Mesodermal cell (in vitro differentiated cells): ENCODE data around the gene TMEM232. TPM values are rescaled to one million over a fixed set of nuclear protein-coding genes. Genes with fewer than 3 reads are reported as not detected.

Source experiments
- H3K27ac ChIP-seq: 2 replicates; pipeline ENCODE4 v1.7.0; 2013; ENCODE audit warnings: mild to moderate bottlenecking, low read depth, low read length, moderate library complexity; ENCODE audit not compliant: severe bottlenecking
- H3K36me3 ChIP-seq: 2 replicates; pipeline ENCODE4 v1.7.1; 2013; ENCODE audit warnings: mild to moderate bottlenecking, low read length, moderate library complexity; ENCODE audit not compliant: control insufficient read depth, insufficient read depth
- H3K4me1 ChIP-seq: one replicate; pipeline ENCODE4 v1.7.1; 2013; ENCODE audit warnings: mild to moderate bottlenecking, low read length; ENCODE audit not compliant: insufficient read depth, control insufficient read depth, poor library complexity, severe bottlenecking
- H3K4me3 ChIP-seq: 2 replicates; pipeline ENCODE4 v1.7.0; 2013; ENCODE audit warnings: low read length, control low read depth, mild to moderate bottlenecking; ENCODE audit not compliant: insufficient read depth, poor library complexity, severe bottlenecking; ENCODE audit errors: extremely low read depth
- H3K9me3 ChIP-seq: 2 replicates; pipeline ENCODE4 v1.7.1; 2013; ENCODE audit warnings: mild to moderate bottlenecking, low read length, moderate library complexity; ENCODE audit not compliant: control insufficient read depth
- WGBS, 2 experiments: methylation state at CpG; one replicate each; pipeline ENCODE4 v1.1.5; 2013; ENCODE audit warnings: missing lambda C conversion rate in 2 of 2; ENCODE audit not compliant: insufficient coverage in 2 of 2; 5-methylcytosine and 5-hydroxymethylcytosine counted together
- polyA plus RNA-seq, 2 experiments: library from polyadenylated mRNA; stranded (reverse); fragments of 50-300 nt; gene quantifications; one replicate each; pipeline ENCODE4 v1.2.3, GENCODE V29; 2013

TMEM232 gene
- 0.44 TPM for polyA plus RNA-seq (2013, experiment 1 of 2)
- polyA plus RNA-seq (2013, experiment 2 of 2) = 1.2 TPM

GRCh38 chr5:110726249-110727024 is at the start of gene TMEM232:
TSS of gene TMEM232 (minus strand) at chr5:110726671. CDS start at chr5:110667352, 59,319 bp downstream.
- Histone ChIP-seq H3K27ac (no peak within 1 kb of the TSS), H3K4me3 (no peak within 1 kb of the TSS), H3K36me3 (no peaks in the 10 kb centered on the region), H3K4me1 (no peaks in the 10 kb centered on the region), H3K9me3 (no peaks in the 10 kb centered on the region)
- WGBS, 2 experiments = 76 to 81% methylated on average over 12 to 13 of the region's 17 CpGs

- H3K4me1 ChIP-seq = no peaks in the 10 kb centered on the region
- H3K9me3 ChIP-seq = no peaks in the 10 kb centered on the region
- H3K4me3 ChIP-seq = no peak overlapping the region
- H3K36me3 ChIP-seq = no peaks in the 10 kb centered on the region
- H3K27ac ChIP-seq = no peak overlapping the region
Measured at GRCh38 chr5:110770286-110770685, 43.8 kb upstream of the TMEM232 start.

GRCh38 chr5:110769000-110769681 is 42.7 kb upstream of the TMEM232 start:
- no peak overlapping the region for H3K4me3 ChIP-seq
- no peak overlapping the region for H3K27ac ChIP-seq
- WGBS, 2 experiments = no CpG with 5 or more reads among the region's 5 CpGs

GRCh38 chr5:110768138-110768860 is 41.8 kb upstream of the TMEM232 start:
- WGBS, 2 experiments = 76 to 79% methylated on average over 2 to 4 of the region's 4 CpGs
- H3K36me3 ChIP-seq = no peaks in the 10 kb centered on the region
- no peaks in the 10 kb centered on the region for H3K9me3 ChIP-seq
- H3K27ac ChIP-seq = no peak overlapping the region
- H3K4me3 ChIP-seq = no peak overlapping the region
- no peaks in the 10 kb centered on the region for H3K4me1 ChIP-seq

More at GRCh38 chr5:110769000-110769681, 42.7 kb upstream of the TMEM232 start:
- H3K36me3 ChIP-seq = no peaks in the 10 kb centered on the region
- no peaks in the 10 kb centered on the region for H3K4me1 ChIP-seq
- H3K9me3 ChIP-seq = no peaks in the 10 kb centered on the region

- no peak overlapping the region for H3K27ac ChIP-seq
Measured at GRCh38 chr5:110760158-110760557, 33.7 kb upstream of the TMEM232 start.

GRCh38 chr5:110757118-110757729 is 30.8 kb upstream of the TMEM232 start:
- no CpG with 5 or more reads among the region's 4 CpGs for WGBS, 2 experiments
- peaks cover 18% of the 10 kb centered on the region for H3K36me3 ChIP-seq
- no peaks in the 10 kb centered on the region for H3K9me3 ChIP-seq
- H3K4me3 ChIP-seq = no peak overlapping the region
- H3K4me1 ChIP-seq = no peaks in the 10 kb centered on the region
- H3K27ac ChIP-seq = no peak overlapping the region

More at GRCh38 chr5:110760158-110760557, 33.7 kb upstream of the TMEM232 start:
- no peaks in the 10 kb centered on the region for H3K4me1 ChIP-seq
- WGBS, 2 experiments = 93 to 100% methylated on average over 1 of the region's 1 CpG
- peaks cover 21% of the 10 kb centered on the region for H3K36me3 ChIP-seq
- no peaks in the 10 kb centered on the region for H3K9me3 ChIP-seq
- no peak overlapping the region for H3K4me3 ChIP-seq

GRCh38 chr5:110754181-110754580 is 27.7 kb upstream of the TMEM232 start:
- Histone ChIP-seq H3K4me3 (no peak overlapping the region), H3K9me3 (no peaks in the 10 kb centered on the region), H3K36me3 (peaks cover 8% of the 10 kb centered on the region), H3K4me1 (no peaks in the 10 kb centered on the region), H3K27ac (no peak overlapping the region)

- Histone ChIP-seq H3K27ac (no peak overlapping the region), H3K4me1 (no peaks in the 10 kb centered on the region), H3K36me3 (peaks cover 9% of the 10 kb centered on the region), H3K4me3 (no peak overlapping the region), H3K9me3 (no peaks in the 10 kb centered on the region)
- WGBS, 2 experiments = 100% methylated on average over 1 of the region's 2 CpGs; no CpG with 5 or more reads in 1 of the 2 experiments
Measured at GRCh38 chr5:110753600-110753999, 27.1 kb upstream of the TMEM232 start.

GRCh38 chr5:110752953-110753352 is 26.5 kb upstream of the TMEM232 start:
- Histone ChIP-seq H3K9me3 (no peaks in the 10 kb centered on the region), H3K4me1 (no peaks in the 10 kb centered on the region), H3K36me3 (peaks cover 14% of the 10 kb centered on the region), H3K4me3 (no peak overlapping the region), H3K27ac (no peak overlapping the region)
- WGBS, 2 experiments = 100% methylated on average over 1 of the region's 1 CpG

GRCh38 chr5:110751902-110752762 is 25.7 kb upstream of the TMEM232 start:
- WGBS, 2 experiments = 83 to 86% methylated on average over 4 to 6 of the region's 8 CpGs
- H3K9me3 ChIP-seq = no peaks in the 10 kb centered on the region
- H3K27ac ChIP-seq = no peak overlapping the region
- no peaks in the 10 kb centered on the region for H3K4me1 ChIP-seq
- H3K4me3 ChIP-seq = no peak overlapping the region
- peaks cover 11% of the 10 kb centered on the region for H3K36me3 ChIP-seq
